Bladder microvascular endothelial cell (primary cell): ENCODE data around the gene FSTL3. TPM values are rescaled to one million over a fixed set of nuclear protein-coding genes. Genes with fewer than 3 reads are reported as not detected.

Experiments used
- total RNA-seq: library from RNA; depleted of rRNA; stranded (reverse); fragments of >200 nt; gene quantifications from 2 replicates; pipeline ENCODE4 v1.2.3, GENCODE V29; 2014

Gene FSTL3
- 4.5 and 13.2 TPM in 2 replicates for total RNA-seq

GRCh38 chr19:676339-677105 is at the start of gene FSTL3:
Gene FSTL3, plus strand, starts transcription at chr19:676392. Its CDS starts 32 bp downstream, at chr19:676424.

GRCh38 chr19:633068-633785 is 43.0 kb upstream of the FSTL3 start, which contains the start of gene POLRMT:
Gene POLRMT, minus strand, starts transcription at chr19:633537. Its CDS starts 25 bp downstream, at chr19:633512.

DNA sequence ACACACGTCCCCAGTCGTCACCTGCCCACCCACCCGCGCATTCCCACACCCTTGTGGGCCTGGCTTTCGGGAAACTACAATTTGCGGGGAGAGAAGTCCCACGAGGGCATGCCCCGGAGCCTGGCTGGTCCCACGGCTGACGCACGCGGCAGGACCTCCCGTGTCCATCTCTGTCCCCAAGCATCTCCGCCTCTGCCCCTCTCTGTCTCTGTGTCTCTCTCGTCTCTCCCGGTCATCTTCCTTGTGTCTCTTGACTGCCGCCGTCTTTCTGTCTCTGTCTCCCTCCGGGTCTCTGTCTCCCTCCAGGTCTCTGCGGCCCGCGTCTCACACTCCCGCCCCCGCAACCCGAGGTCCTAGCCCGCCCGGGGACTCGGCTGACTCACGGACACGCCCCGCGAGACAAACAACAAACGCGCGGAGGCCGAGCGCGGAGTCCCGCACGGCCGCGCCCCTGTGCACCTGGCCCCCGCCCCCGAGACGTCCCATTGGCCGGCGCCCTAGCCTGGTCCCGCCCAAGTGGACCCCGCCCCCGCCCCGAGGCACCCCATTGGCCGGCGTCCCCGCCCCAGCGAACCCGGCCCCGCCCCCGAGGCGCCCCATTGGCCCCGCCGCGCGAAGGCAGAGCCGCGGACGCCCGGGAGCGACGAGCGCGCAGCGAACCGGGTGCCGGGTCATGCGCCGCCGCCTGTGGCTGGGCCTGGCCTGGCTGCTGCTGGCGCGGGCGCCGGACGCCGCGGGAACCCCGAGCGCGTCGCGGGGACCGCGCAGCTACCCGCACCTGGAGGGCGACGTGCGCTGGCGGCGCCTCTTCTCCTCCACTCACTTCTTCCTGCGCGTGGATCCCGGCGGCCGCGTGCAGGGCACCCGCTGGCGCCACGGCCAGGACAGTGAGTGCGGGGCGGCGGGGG is 36.7 kb upstream of the FSTL3 start, which contains the start of gene FGF22:
Gene FGF22, plus strand, starts transcription at position 627 of the 908 bp plus-strand sequence. Its CDS starts 47 bp downstream, at position 674.

DNA sequence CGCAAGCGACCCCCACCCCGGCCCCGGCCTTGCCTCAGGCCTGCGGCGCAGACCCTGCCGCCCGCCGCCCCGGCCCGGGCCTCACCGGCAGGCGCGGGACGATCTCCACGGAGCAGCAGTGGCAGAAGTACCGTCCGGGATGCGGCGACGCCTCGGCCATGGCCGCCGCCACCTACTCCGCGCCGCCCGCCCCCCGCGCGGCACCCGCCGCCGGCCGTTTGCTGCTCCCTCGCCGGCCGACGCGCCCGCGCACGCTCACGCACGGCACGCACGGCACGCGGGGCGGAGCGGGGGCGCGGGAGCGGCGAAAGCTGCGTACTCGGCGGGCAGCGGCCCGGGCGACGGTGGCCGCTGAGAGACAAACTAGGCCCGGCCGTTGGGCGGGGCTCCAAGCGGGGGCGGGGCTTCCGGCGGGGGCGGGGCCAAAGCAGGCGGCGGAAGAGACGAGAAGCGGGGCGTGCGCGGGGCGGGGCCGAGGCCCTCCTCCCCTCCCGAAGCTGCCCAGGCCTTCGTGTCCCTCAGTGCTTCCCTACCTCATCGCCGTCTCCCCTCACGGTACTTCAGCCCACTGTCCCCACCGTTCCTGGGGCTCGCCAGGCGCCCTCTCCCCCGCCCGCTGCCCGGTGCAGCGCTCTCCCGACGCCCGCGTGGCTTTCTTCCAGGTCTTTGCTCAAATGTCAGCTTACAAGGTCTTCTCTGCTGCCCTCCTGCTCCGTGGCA is 13.1 kb upstream of the FSTL3 start, which contains the start of gene RNF126:
Gene RNF126, minus strand, starts transcription at position 253 of the 720 bp plus-strand sequence. Its CDS starts 93 bp downstream, at position 160.

GRCh38 chr19:695352-695949 is 19.3 kb downstream of the FSTL3 start, which contains the start of gene PRSS57:
Gene PRSS57, minus strand, starts transcription at chr19:695452. Its CDS starts 22 bp downstream, at chr19:695430.

DNA sequence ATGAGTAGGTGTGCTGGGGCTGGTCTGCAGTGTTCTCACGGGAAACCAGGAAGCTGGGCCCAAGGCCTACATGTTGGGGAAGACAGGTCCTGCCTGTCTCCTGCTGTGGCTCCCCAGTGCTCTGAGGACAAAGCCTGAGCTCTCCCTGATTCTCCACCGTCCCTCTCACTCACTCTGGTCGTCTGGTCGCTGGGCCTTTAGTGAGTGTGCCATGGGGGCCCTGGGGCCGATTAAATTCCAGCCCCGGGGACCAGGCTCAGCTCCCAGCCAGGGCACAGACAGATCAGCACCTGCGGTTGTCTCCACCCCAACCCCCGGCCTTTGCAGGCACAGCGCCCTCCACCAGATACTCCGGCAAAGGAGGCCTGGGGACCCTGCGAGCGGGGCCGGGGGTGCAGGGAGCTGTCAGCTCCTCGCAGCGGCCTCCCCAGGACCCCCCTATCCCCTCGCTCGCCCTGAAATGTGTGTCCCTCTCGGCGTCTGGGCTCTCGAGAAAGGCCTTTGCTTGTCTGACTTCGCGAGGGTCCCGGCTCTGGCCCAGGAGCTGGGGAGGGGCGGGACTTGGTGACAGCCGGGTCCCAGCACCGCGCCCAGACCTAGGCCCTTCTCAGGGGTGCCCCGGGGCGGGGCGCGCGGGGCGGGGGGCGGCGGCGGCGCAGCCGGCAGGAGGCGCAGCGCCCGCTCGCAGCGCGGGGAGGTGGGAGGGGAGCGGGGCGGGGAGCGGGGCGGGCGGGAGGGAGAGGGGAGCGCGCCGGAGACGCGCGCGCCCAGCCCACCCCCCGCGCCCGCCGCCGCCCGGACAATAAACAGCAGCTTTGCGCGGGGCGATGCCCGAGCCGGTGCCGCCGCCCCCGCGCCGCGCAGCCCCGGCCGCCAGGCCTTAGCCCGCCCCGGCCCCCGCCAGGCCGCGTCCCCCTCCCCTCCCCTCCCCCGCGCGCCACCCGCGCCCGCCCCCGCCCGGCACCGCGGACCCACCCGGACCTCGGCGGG is 32.3 kb downstream of the FSTL3 start, which contains the start of gene PALM:
Gene PALM, plus strand, starts transcription at position 782 of the 990 bp plus-strand sequence. CDS start 212 bp downstream, outside the sequence.

Other genes with a start within 250 kb of the FSTL3 start
- 1.8 and 15.8 TPM in 2 replicates for gene SHC2, start 215.4 kb upstream of the FSTL3 start, total RNA-seq
- 0.06 TPM in 1 of 2 replicates, not detected in the other for gene MADCAM1, start 179.9 kb upstream of the FSTL3 start, total RNA-seq
- 14.0 and 34.5 TPM in 2 replicates for gene TPGS1, start 168.9 kb upstream of the FSTL3 start, total RNA-seq
- 104 and 109 TPM in 2 replicates for gene CDC34, start 144.6 kb upstream of the FSTL3 start, total RNA-seq
- gene GZMM, start 132.3 kb upstream of the FSTL3 start, total RNA-seq: not detected in 2 replicates
- 219 and 355 TPM in 2 replicates for gene BSG, start 103.8 kb upstream of the FSTL3 start, total RNA-seq
- gene HCN2, start 86.5 kb upstream of the FSTL3 start, total RNA-seq: 0.32 and 1.8 TPM in 2 replicates
- gene POLRMT, start 42.9 kb upstream of the FSTL3 start, total RNA-seq: 19.3 and 34.0 TPM in 2 replicates
- gene FGF22, start 36.5 kb upstream of the FSTL3 start, total RNA-seq: under 0.01 TPM in 1 of 2 replicates, not detected in the other
- 17.3 and 25.2 TPM in 2 replicates for gene RNF126, start 13.2 kb upstream of the FSTL3 start, total RNA-seq
- gene PRSS57, start 19.1 kb downstream of the FSTL3 start, total RNA-seq: 0.16 TPM in 1 of 2 replicates, not detected in the other
- gene PALM, start 32.5 kb downstream of the FSTL3 start, total RNA-seq: 13.6 and 65.8 TPM in 2 replicates
- not detected in 2 replicates for gene MISP, start 74.7 kb downstream of the FSTL3 start, total RNA-seq
- 107 and 233 TPM in 2 replicates for gene PTBP1, start 121.1 kb downstream of the FSTL3 start, total RNA-seq
- gene PLPPR3, start 145.6 kb downstream of the FSTL3 start, total RNA-seq: 0.13 and 0.16 TPM in 2 replicates
- gene AZU1, start 151.4 kb downstream of the FSTL3 start, total RNA-seq: not detected in 2 replicates
- gene PRTN3, start 164.6 kb downstream of the FSTL3 start, total RNA-seq: not detected in 2 replicates
- gene ELANE, start 175.9 kb downstream of the FSTL3 start, total RNA-seq: not detected in 2 replicates
- 1.5 and 1.8 TPM in 2 replicates for gene CFD, start 183.3 kb downstream of the FSTL3 start, total RNA-seq
- 18.3 and 54.2 TPM in 2 replicates for gene MED16, start 216.8 kb downstream of the FSTL3 start, total RNA-seq
- gene RNU6-9, start 217.1 kb downstream of the FSTL3 start, total RNA-seq: not detected in 2 replicates
- 17.5 and 33.3 TPM in 2 replicates for gene R3HDM4, start 236.8 kb downstream of the FSTL3 start, total RNA-seq
- gene KISS1R, start 240.9 kb downstream of the FSTL3 start, total RNA-seq: not detected in 2 replicates
- 9.2 and 16.4 TPM in 2 replicates for gene ARID3A, start 249.6 kb downstream of the FSTL3 start, total RNA-seq